ENCODE measurements around the gene DOCK4. TPM values are rescaled to one million over a fixed set of nuclear protein-coding genes. Genes with fewer than 3 reads are reported as not detected.

DOCK4 gene
- total RNA-seq, 1 donor from 2014 or later: 32.2 TPM

- Histone ChIP-seq H3K27ac (ENCODE audit: low read depth, low read length) (no peak overlapping the region), H2AFZ (ENCODE audit: low read depth, low read length) (no peak overlapping the region), H3K36me3 (ENCODE audit: insufficient read depth, low read length) (no peaks in the 10 kb centered on the region), H3K27me3 (ENCODE audit: insufficient read depth, low read length) (no peaks in the 10 kb centered on the region), H3K9ac (ENCODE audit: low read length) (no peak overlapping the region), H3K4me1 (ENCODE audit: insufficient read depth, low read length) (peaks cover 5% of the 10 kb centered on the region), H3K79me2 (ENCODE audit: insufficient read depth, low read length) (no peaks in the 10 kb centered on the region), H3K4me3 (ENCODE audit: insufficient read depth, low read depth, low read length) (no peak overlapping the region), H4K20me1 (ENCODE audit: insufficient read depth, low read length) (no peaks in the 10 kb centered on the region), H3K9me3 (ENCODE audit: insufficient read depth, low read depth, low read length) (no peaks in the 10 kb centered on the region), H3K4me2 (ENCODE audit: low read length) (no peak overlapping the region)
- TF ChIP-seq CTCF (IDR thresholded peaks at IDR 0.05; ENCODE audit: insufficient read depth, low read depth, low read length) (no peak), EZH2 (IDR thresholded peaks at IDR 0.05; ENCODE audit: insufficient read depth, low read length) (no peak)
- H3K27me3 Mint-ChIP-seq (ENCODE audit: low read depth, unreplicated experiment): no peaks in the 10 kb centered on the region
- no peak overlapping the region for H3K4me3 Mint-ChIP-seq (ENCODE audit: unreplicated experiment)
- FAIRE-seq: no peak
- H3K36me3 Mint-ChIP-seq (ENCODE audit: low read depth, unreplicated experiment): no peaks in the 10 kb centered on the region
- no peak overlapping the region for H3K27ac Mint-ChIP-seq (ENCODE audit: unreplicated experiment)
- H3K9me3 Mint-ChIP-seq (ENCODE audit: unreplicated experiment): no peaks in the 10 kb centered on the region
- H3K4me1 Mint-ChIP-seq (ENCODE audit: low read depth, unreplicated experiment): peaks cover 25% of the 10 kb centered on the region
- DNase-seq (ENCODE audit: low read depth): no peak
Observed at GRCh38 chr7:112065758-112066157, 140.4 kb downstream of the DOCK4 start.

GRCh38 chr7:112064627-112065385, 141.4 kb downstream of the DOCK4 start:
- no peak for TF ChIP-seq EZH2 (IDR thresholded peaks at IDR 0.05; ENCODE audit: insufficient read depth, low read length)
- TF ChIP-seq CTCF (IDR thresholded peaks at IDR 0.05; ENCODE audit: insufficient read depth, low read depth, low read length): no peak
- no peak for DNase-seq (ENCODE audit: low read depth)
- Histone ChIP-seq H3K79me2 (ENCODE audit: insufficient read depth, low read length) (no peaks in the 10 kb centered on the region), H3K9ac (ENCODE audit: low read length) (no peak overlapping the region), H3K27ac (ENCODE audit: low read depth, low read length) (no peak overlapping the region), H3K4me3 (ENCODE audit: insufficient read depth, low read depth, low read length) (no peak overlapping the region), H3K9me3 (ENCODE audit: insufficient read depth, low read depth, low read length) (no peaks in the 10 kb centered on the region), H3K27me3 (ENCODE audit: insufficient read depth, low read length) (no peaks in the 10 kb centered on the region), H3K36me3 (ENCODE audit: insufficient read depth, low read length) (no peaks in the 10 kb centered on the region), H4K20me1 (ENCODE audit: insufficient read depth, low read length) (no peaks in the 10 kb centered on the region), H3K4me2 (ENCODE audit: low read length) (no peak overlapping the region), H3K4me1 (ENCODE audit: insufficient read depth, low read length) (no peaks in the 10 kb centered on the region), H2AFZ (ENCODE audit: low read depth, low read length) (no peak overlapping the region)
- H3K9me3 Mint-ChIP-seq (ENCODE audit: unreplicated experiment): no peaks in the 10 kb centered on the region
- H3K4me1 Mint-ChIP-seq (ENCODE audit: low read depth, unreplicated experiment): peaks cover 19% of the 10 kb centered on the region
- no peaks in the 10 kb centered on the region for H3K27me3 Mint-ChIP-seq (ENCODE audit: low read depth, unreplicated experiment)
- H3K4me3 Mint-ChIP-seq (ENCODE audit: unreplicated experiment): no peak overlapping the region
- H3K36me3 Mint-ChIP-seq (ENCODE audit: low read depth, unreplicated experiment): no peaks in the 10 kb centered on the region
- H3K27ac Mint-ChIP-seq (ENCODE audit: unreplicated experiment): peak overlapping the region; percentile 82
- no peak for FAIRE-seq

GRCh38 chr7:112063974-112064373, 142.2 kb downstream of the DOCK4 start:
- peaks cover 16% of the 10 kb centered on the region for H3K4me1 Mint-ChIP-seq (ENCODE audit: low read depth, unreplicated experiment)
- no peak for TF ChIP-seq CTCF (IDR thresholded peaks at IDR 0.05; ENCODE audit: insufficient read depth, low read depth, low read length)
- no peak for TF ChIP-seq EZH2 (IDR thresholded peaks at IDR 0.05; ENCODE audit: insufficient read depth, low read length)
- no peaks in the 10 kb centered on the region for H3K9me3 ChIP-seq (ENCODE audit: insufficient read depth, low read depth, low read length)
- no peaks in the 10 kb centered on the region for H3K36me3 ChIP-seq (ENCODE audit: insufficient read depth, low read length)
- H3K9ac ChIP-seq (ENCODE audit: low read length): no peak overlapping the region
- no peak overlapping the region for H2AFZ ChIP-seq (ENCODE audit: low read depth, low read length)
- DNase-seq (ENCODE audit: low read depth) (no peak), FAIRE-seq (no peak)
- H3K27me3 ChIP-seq (ENCODE audit: insufficient read depth, low read length): no peaks in the 10 kb centered on the region
- H3K79me2 ChIP-seq (ENCODE audit: insufficient read depth, low read length): no peaks in the 10 kb centered on the region
- H3K4me3 Mint-ChIP-seq (ENCODE audit: unreplicated experiment): no peak overlapping the region
- H3K36me3 Mint-ChIP-seq (ENCODE audit: low read depth, unreplicated experiment): no peaks in the 10 kb centered on the region
- H3K27me3 Mint-ChIP-seq (ENCODE audit: low read depth, unreplicated experiment): no peaks in the 10 kb centered on the region
- H4K20me1 ChIP-seq (ENCODE audit: insufficient read depth, low read length): no peaks in the 10 kb centered on the region
- no peak overlapping the region for H3K27ac ChIP-seq (ENCODE audit: low read depth, low read length)
- no peaks in the 10 kb centered on the region for H3K4me1 ChIP-seq (ENCODE audit: insufficient read depth, low read length)
- no peak overlapping the region for H3K4me2 ChIP-seq (ENCODE audit: low read length)
- no peak overlapping the region for H3K27ac Mint-ChIP-seq (ENCODE audit: unreplicated experiment)
- no peak overlapping the region for H3K4me3 ChIP-seq (ENCODE audit: insufficient read depth, low read depth, low read length)
- no peaks in the 10 kb centered on the region for H3K9me3 Mint-ChIP-seq (ENCODE audit: unreplicated experiment)
